HUDEP-2 (cell line): ENCODE results near the gene ZNF214.

ENCODE experiments used
- DNase-seq, 76 experiments: peaks; one replicate each; lab custom pipeline; 2025; ENCODE audit not compliant: unreplicated experiment in 76 of 76; lab: John Stamatoyannopoulos, UW

ZNF214 gene

GRCh38 chr11:7020183-7020917, at the start of gene ZNF214, which contains the start of gene NLRP14:
ZNF214 (minus strand) TSS chr11:7020346; CDS start chr11:7002835, 17,511 bp downstream.
NLRP14 (plus strand) TSS chr11:7020479; CDS start chr11:7038587, 18,108 bp downstream.
- DNase-seq, result peak in 40 of 76 experiments; percentile 4 to 82 (median 53)

- no peak for DNase-seq
These were observed 42.4 kb upstream of the ZNF214 start for GRCh38 chr11:7062534-7062933.

GRCh38 chr11:7060868-7061267, 40.7 kb upstream of the ZNF214 start:
- no peak for DNase-seq

DNA sequence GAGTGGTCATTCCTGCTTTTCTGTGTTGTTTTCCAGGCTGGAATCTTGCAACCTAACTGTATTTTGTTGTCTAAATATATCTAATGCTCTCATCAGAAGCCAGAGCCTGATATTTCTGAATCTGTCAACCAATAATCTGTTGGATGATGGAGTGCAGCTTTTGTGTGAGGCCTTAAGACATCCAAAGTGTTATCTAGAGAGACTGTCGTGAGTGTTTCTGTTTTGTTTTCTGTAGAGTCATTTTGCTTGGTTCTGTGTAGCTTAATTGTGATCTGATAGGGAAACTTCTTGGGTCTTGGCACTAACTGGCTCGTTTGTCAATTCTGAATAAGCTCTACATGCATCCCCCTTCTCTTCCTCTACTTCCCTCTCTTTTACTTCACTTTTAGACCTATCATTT, 37.5 kb upstream of the ZNF214 start:
- DNase-seq, result no peak

- no peak for DNase-seq
These were observed 36.8 kb upstream of the ZNF214 start for GRCh38 chr11:7056828-7057513.

DNA sequence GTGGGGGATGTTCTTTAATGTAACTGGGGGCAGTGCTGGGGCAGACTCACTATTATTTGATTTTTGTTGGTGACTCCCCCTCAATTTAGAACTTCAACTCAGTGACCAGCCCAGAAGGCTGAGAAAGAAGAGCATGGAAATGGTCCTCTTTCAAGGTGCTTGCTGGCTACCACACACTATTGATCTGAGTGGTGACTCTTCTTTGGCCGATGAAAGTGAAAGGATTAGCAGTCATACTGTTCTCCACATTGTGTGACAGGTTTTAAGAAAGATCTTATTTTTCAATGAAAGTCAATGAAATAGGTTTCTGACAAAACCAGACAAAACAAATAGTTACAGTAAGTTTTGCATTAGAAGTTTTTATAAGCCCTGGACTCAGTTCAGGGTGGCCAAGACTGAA, 30.0 kb upstream of the ZNF214 start:
- no peak for DNase-seq

DNA sequence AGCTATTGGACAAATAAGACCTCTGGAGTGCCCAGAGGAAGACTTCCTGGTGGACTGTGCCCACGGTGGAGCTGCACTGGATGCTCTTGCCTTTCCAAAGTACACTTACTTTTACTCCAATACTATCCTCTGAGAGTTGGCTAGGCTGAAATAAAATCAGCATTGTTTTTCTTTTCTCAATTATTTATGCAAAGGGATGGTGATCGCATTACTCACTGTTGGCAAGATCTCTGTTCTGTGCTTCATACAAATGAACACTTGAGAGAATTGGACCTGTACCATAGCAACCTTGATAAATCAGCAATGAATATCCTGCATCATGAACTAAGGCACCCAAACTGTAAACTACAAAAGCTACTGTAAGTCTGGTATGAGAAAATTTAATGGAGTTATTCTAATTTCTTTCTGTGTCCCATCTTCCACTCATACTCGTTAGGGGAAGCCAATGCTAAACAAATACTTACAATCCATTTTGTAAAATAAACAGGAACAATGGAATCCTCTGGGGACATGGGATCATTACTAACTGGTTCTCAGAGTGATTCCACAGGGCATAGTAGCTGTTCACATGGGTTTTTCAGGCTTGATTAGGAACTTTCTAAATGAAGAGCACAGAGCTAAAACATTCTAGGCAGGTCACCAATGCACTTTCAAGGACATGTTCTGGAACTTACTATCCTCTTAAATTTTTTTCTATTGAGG, 26.5 kb upstream of the ZNF214 start:
- no peak for DNase-seq

- DNase-seq, result no peak
These were observed 13.9 kb upstream of the ZNF214 start for GRCh38 chr11:7034019-7034418.

DNA sequence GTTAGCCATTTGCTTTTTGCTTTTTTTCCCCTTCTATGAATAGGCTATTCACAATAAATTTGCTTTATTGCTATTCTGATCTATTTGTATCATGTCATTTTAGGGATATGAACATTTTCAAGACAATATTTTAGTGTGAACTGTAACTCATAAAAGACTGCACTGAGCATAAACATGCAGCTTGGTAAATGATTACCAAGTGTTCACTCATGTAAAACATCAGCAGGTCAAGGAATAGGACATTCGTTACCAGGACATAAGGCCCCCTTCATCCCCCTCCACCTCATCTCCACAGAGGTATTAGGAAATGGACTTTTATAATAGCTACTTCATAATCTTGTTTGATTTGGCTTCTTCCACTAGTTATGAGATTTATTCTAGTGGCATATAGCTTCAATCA, 12.5 kb upstream of the ZNF214 start:
- no peak for DNase-seq

DNA sequence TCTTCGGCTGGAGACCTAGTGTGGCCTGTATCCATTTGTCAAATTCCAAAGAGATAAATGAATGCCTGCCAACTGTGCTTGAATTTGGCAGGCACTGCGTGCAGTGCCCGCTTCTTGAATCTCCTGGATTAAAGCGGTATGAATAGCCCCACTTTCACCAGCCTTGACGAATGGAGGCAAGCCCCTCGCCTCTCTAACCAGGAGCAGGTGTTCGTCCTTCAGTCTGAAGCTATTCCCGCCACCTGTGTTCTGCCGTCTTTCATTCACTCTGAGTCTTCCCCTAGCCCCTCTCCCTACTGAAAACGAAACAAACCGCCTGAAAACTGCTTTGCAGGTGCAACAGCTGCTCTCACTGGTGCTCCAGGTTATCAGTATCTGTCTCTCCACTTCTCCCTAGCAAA, 11.3 kb upstream of the ZNF214 start:
- no peak for DNase-seq

- DNase-seq, result no peak
These were observed 10.7 kb upstream of the ZNF214 start for GRCh38 chr11:7030836-7031235.

- no peak for DNase-seq
These were observed 8.0 kb upstream of the ZNF214 start for GRCh38 chr11:7028141-7028540.

DNA sequence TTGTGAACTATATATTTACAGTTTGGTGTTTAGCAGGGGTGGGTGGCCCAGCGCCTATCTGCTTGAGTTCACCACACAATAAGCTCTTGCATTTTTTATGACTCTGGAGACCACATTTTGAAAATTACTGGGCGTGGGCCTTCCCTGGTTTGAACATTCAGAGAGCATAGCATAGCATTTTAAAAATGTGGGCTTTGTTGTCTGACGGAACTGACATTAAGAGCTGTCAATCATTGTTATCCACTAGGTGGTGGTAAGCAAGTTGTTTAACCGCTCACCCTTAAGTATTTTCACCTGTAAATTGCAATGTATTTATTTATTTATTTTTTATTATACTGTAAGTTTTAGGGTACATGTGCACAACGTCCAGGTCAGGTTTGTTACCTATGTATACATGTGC, 1.2 kb upstream of the ZNF214 start:
- no peak for DNase-seq

GRCh38 chr11:7019500-7020182, 505 bp downstream of the ZNF214 start:
- peak in 1 of 76 experiments; percentile 13 for DNase-seq

- DNase-seq, result no peak
These were observed 4.1 kb downstream of the ZNF214 start for GRCh38 chr11:7016011-7016410.

- no peak for DNase-seq
These were observed 6.0 kb downstream of the ZNF214 start for GRCh38 chr11:7014118-7014517.

- no peak for DNase-seq
These were observed 15.7 kb downstream of the ZNF214 start for GRCh38 chr11:7004482-7004881.

GRCh38 chr11:6995703-6996102, 24.4 kb downstream of the ZNF214 start:
- DNase-seq, result no peak

DNA sequence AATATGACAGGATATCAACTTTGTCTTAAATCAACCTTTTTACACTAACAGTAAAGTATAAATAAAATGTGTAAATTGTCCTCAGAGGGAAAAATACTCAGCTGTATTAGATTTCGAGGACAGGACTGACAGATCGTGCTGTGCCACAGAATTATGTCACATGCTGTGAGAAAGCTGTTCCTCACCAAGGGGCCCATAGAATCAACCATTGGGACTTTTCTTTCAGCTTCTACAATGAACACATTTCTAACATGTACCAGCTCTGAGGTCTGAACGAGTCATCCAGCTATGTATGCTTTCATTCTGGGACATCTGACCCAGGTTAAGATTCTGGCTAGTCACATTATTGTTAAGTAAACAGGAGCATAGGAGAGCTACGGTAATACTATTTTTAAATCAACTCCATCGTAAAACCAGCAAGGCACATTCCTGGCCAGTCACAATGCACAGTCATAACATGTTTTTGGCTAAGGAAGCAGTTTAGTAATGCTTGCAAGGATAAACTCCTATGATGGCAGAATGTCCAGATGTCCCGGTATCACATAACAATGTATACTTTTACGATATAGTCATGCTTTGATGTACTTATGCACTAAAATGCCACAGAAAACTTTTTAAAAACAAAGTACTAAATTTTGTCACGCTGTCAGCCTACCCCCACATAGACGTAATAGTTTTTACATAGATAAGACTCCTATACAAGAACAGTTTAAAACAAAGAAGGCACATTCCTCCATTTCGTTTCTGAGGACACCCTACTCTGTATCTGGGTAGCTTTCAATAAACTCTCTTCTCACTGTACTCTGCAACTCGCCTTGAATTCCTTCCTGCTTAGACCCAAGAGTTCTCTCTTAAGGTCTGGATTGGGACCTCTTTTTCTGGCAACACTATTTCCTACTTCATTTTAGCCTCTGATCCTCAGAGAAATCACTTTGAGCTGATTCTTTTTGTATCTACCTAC, 27.4 kb downstream of the ZNF214 start:
- DNase-seq, result no peak

GRCh38 chr11:6992026-6992425, 28.1 kb downstream of the ZNF214 start:
- DNase-seq, result no peak
